Right atrium auricular region (tissue), 2 donors: ENCODE data around the gene CNTN2. TPM values are rescaled to one million over a fixed set of nuclear protein-coding genes. Genes with fewer than 3 reads are reported as not detected.

Experiments
- DNase-seq: peaks from one replicate; pipeline ENCODE4 v3.0.0-alpha.2; 2019; ENCODE audit warnings: low spot score
- H3K27ac ChIP-seq, 2 donors: fragments of 200-600 bp; sonication (generic); 1 replicate in 1 of 2; 2 replicates in 1 of 2; pipeline ENCODE4 v1.5.1; 2016 to 2019
- H3K27me3 ChIP-seq, 2 donors: fragments of 200-600 bp; sonication (generic); one replicate each; pipeline versions ENCODE4 v1.5.1 to v1.6.0; 2017 to 2019
- H3K36me3 ChIP-seq: fragments of 200-600 bp; sonication (generic); one replicate; pipeline ENCODE4 v1.5.1; 2016
- H3K4me1 ChIP-seq, 2 donors: fragments of 200-600 bp; sonication (generic); one replicate each; pipeline versions ENCODE4 v1.5.1 to v1.6.0; 2017 to 2019
- H3K4me3 ChIP-seq, 2 donors: fragments of 200-600 bp; sonication (generic); 1 replicate in 1 of 2; 2 replicates in 1 of 2; pipeline ENCODE4 v1.5.1; 2017 to 2019; ENCODE audit warnings: mild to moderate bottlenecking in 1 of 2, moderate library complexity in 1 of 2
- H3K9me3 ChIP-seq, 2 donors: fragments of 200-600 bp; sonication (generic); one replicate each; pipeline ENCODE4 v1.5.1; 2019
- CTCF ChIP-seq, 2 donors: fragments of 200-600 bp; sonication (generic); IDR thresholded peaks; one replicate each; pipeline ENCODE4 v1.5.1; 2019; ENCODE audit warnings: antibody characterized with exemption in 2 of 2
- total RNA-seq, 2 donors: library from RNA; depleted of rRNA; stranded (reverse); fragments of >200 nt; gene quantifications; one replicate each; pipeline ENCODE4 v1.1.0, GENCODE V29; 2016

Gene CNTN2
- total RNA-seq, 2 donors from 2014 or later, result 0.41 to 0.67 TPM

DNA sequence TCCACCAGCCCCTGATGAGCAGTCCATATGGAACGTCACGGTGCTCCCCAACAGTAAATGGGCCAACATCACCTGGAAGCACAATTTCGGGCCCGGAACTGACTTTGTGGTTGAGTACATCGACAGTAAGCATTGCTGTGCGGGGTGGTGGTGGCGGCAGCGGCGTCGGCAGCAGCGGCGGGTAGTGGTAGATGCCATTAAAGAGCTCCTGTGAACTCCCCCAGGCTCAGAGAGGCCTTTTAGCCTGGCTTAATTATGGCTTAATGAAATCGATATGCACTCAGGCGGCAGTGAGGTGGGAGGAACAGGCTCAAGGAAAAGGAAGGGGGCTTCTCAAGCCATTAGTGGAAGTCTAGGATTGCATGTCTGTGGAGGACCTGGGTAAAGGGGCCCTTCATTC, 41.9 kb upstream of the CNTN2 start:
- no peaks in the 10 kb centered on the region for H3K9me3 ChIP-seq
- H3K4me3 ChIP-seq, result no peak overlapping the region
- peaks cover 0 to 11% of the 10 kb centered on the region in 2 donors for H3K4me1 ChIP-seq
- no peaks in the 10 kb centered on the region for H3K27me3 ChIP-seq
- TF ChIP-seq CTCF (IDR thresholded peaks at IDR 0.05), result no peak
- no peaks in the 10 kb centered on the region for H3K36me3 ChIP-seq
- H3K27ac ChIP-seq, result no peak overlapping the region
- DNase-seq, result no peak

DNA sequence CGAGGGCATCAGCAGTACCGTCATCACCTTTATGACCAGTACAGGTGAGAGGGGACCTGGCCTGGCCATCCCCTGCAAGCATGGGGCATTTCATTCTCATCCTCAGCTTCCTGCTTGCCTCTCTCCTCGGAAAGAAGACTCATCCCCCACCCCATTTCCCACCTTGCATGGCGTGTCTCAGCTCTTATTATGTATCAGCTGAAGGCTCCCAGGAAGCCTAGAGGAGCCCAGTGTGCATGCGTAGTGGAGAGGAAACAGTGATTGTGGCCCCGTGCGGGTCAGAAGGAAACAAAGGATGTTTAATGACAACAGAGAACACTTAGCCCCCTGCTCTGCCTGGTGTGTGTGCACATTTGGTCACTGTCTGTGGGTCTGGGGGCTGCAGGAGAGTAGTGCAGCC, 40.3 kb upstream of the CNTN2 start:
- H3K4me3 ChIP-seq, result no peak overlapping the region
- no peaks in the 10 kb centered on the region for H3K9me3 ChIP-seq
- no peaks in the 10 kb centered on the region for H3K27me3 ChIP-seq
- no peak overlapping the region for H3K27ac ChIP-seq
- DNase-seq, result no peak
- TF ChIP-seq CTCF (IDR thresholded peaks at IDR 0.05), result no peak
- H3K36me3 ChIP-seq, result no peaks in the 10 kb centered on the region
- peaks cover 0 to 3% of the 10 kb centered on the region in 2 donors for H3K4me1 ChIP-seq

- no peak for TF ChIP-seq CTCF (IDR thresholded peaks at IDR 0.05)
- H3K27me3 ChIP-seq, result no peaks in the 10 kb centered on the region
- no peaks in the 10 kb centered on the region for H3K36me3 ChIP-seq
- DNase-seq, result no peak
- H3K4me1 ChIP-seq, result no peaks in the 10 kb centered on the region
- no peaks in the 10 kb centered on the region for H3K9me3 ChIP-seq
- no peak overlapping the region for H3K27ac ChIP-seq
- no peak overlapping the region for H3K4me3 ChIP-seq
These were observed 39.5 kb upstream of the CNTN2 start for GRCh38 chr1:205003358-205004131.

- Histone ChIP-seq H3K27ac (no peak overlapping the region), H3K4me1 (no peaks in the 10 kb centered on the region), H3K36me3 (no peaks in the 10 kb centered on the region), H3K27me3 (no peaks in the 10 kb centered on the region), H3K4me3 (no peak overlapping the region), H3K9me3 (no peaks in the 10 kb centered on the region)
- no peak for DNase-seq
- TF ChIP-seq CTCF (IDR thresholded peaks at IDR 0.05), result no peak
These were observed 38.7 kb upstream of the CNTN2 start for GRCh38 chr1:205004351-205004750.

GRCh38 chr1:205008896-205009295, 34.1 kb upstream of the CNTN2 start:
- no peak overlapping the region for H3K27ac ChIP-seq
- no peak for TF ChIP-seq CTCF (IDR thresholded peaks at IDR 0.05)
- no peaks in the 10 kb centered on the region for H3K9me3 ChIP-seq
- H3K4me1 ChIP-seq, result peaks cover 0 to 4% of the 10 kb centered on the region in 2 donors
- no peaks in the 10 kb centered on the region for H3K27me3 ChIP-seq
- H3K4me3 ChIP-seq, result no peak overlapping the region
- H3K36me3 ChIP-seq, result no peaks in the 10 kb centered on the region
- no peak for DNase-seq

DNA sequence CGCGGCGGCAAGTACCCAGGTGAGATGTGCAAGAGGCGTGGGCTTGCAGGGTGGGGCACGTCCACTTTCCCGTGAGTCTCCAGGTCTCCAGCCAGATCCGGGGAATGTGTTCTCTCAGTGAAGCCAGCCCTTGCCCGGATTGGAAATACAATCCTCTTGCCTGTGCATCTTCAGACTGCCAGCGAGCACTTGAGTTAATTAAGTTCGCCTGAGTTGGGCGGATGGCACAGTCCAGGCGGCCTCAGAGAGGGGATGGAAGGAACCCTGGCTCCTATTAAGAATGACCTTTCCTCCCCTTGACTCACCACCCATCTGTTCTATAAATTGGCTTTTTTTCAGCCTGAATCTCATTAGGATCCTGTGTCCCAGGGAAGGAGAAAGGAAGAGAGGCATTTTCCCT, 33.3 kb upstream of the CNTN2 start:
- Histone ChIP-seq H3K36me3 (no peaks in the 10 kb centered on the region), H3K9me3 (no peaks in the 10 kb centered on the region), H3K27ac (no peak overlapping the region), H3K4me3 (no peak overlapping the region), H3K4me1 (peaks cover 0 to 9% of the 10 kb centered on the region in 2 donors), H3K27me3 (no peaks in the 10 kb centered on the region)
- no peak for TF ChIP-seq CTCF (IDR thresholded peaks at IDR 0.05)
- DNase-seq, result no peak
